CD4-positive, alpha-beta T cell treated with Interleukin-1 beta for 1 hour (primary cell): ENCODE results near the gene TMEM54.
"Not testable (repeated sequence)": the region's sequence is repeated elsewhere in the genome, so short reads cannot be mapped to it uniquely, and the experiment has no call there.

Experiments used
- DNase-seq, 2 donors: peaks; one replicate each; pipeline ENCODE4 v3.0.0-alpha.2; 2020 to 2022

The TMEM54 gene

GRCh38 chr1:32918179-32918578 lies 17.0 kb upstream of the TMEM54 start:
- no peak for DNase-seq

GRCh38 chr1:32917521-32917920 lies 16.3 kb upstream of the TMEM54 start:
- DNase-seq, result no peak

- no peak for DNase-seq
Measured at GRCh38 chr1:32915766-32916706, 14.8 kb upstream of the TMEM54 start.

GRCh38 chr1:32910319-32910718 lies 9.1 kb upstream of the TMEM54 start:
- no peak for DNase-seq

- DNase-seq, result no peak
Measured at GRCh38 chr1:32907435-32907834, 6.2 kb upstream of the TMEM54 start.

- DNase-seq, result no peak
Measured at GRCh38 chr1:32906654-32907053, 5.5 kb upstream of the TMEM54 start.

- not testable (repeated sequence) for DNase-seq
Measured at GRCh38 chr1:32905588-32905987, 4.4 kb upstream of the TMEM54 start.

GRCh38 chr1:32904797-32905196 lies 3.6 kb upstream of the TMEM54 start:
- DNase-seq, result no peak

- no peak for DNase-seq
Measured at GRCh38 chr1:32903991-32904785, 3.0 kb upstream of the TMEM54 start.

GRCh38 chr1:32902535-32902920 lies 1.3 kb upstream of the TMEM54 start:
- DNase-seq, result no peak

GRCh38 chr1:32901823-32902534 lies 790 bp upstream of the TMEM54 start:
- no peak for DNase-seq

GRCh38 chr1:32900371-32900955 lies 726 bp downstream of the TMEM54 start:
- DNase-seq, result no peak

- no peak for DNase-seq
Measured at GRCh38 chr1:32899586-32900296, 1.4 kb downstream of the TMEM54 start.

GRCh38 chr1:32898958-32899357 lies 2.2 kb downstream of the TMEM54 start:
- DNase-seq, result no peak

GRCh38 chr1:32898056-32898455 lies 3.1 kb downstream of the TMEM54 start:
- no peak for DNase-seq

- DNase-seq, result no peak
Measured at GRCh38 chr1:32897082-32898049, 3.8 kb downstream of the TMEM54 start.

GRCh38 chr1:32896451-32896850 lies 4.7 kb downstream of the TMEM54 start:
- no peak for DNase-seq

- DNase-seq, result no peak
Measured at GRCh38 chr1:32895325-32896215, 5.6 kb downstream of the TMEM54 start.

GRCh38 chr1:32894681-32895080 lies 6.5 kb downstream of the TMEM54 start:
- DNase-seq, result no peak
